HG03575 (cell line): ENCODE data around the gene ADARB2.

ENCODE experiments used
- ATAC-seq: cut with Tn5 transposase; IDR thresholded peaks from one replicate; pipeline ENCODE4 v1.9.1; 2021; ENCODE audit not compliant: unreplicated experiment, insufficient number of reproducible peaks, low FRiP score; ENCODE audit errors: extremely low read depth

Gene ADARB2

DNA sequence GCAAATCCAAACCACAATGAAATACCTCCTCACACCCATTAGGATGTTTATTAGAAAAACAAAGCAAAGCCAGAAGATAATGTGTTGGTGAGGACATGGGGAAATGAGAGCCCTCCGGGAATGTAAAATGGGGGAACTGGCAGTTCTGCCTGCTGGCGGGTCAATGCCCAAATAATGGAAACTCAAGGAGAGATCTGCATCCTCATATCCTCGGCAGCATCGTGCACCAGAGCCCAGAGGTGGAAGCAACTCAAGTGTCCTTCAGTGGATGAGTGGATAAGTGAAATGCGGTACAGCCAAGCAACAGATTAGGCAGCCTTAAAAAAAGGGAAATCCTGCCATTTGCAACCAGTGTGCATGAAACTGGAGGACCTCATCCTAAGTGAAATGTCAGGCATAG is 356.0 kb downstream of the ADARB2 start:
- ATAC-seq: no peak

DNA sequence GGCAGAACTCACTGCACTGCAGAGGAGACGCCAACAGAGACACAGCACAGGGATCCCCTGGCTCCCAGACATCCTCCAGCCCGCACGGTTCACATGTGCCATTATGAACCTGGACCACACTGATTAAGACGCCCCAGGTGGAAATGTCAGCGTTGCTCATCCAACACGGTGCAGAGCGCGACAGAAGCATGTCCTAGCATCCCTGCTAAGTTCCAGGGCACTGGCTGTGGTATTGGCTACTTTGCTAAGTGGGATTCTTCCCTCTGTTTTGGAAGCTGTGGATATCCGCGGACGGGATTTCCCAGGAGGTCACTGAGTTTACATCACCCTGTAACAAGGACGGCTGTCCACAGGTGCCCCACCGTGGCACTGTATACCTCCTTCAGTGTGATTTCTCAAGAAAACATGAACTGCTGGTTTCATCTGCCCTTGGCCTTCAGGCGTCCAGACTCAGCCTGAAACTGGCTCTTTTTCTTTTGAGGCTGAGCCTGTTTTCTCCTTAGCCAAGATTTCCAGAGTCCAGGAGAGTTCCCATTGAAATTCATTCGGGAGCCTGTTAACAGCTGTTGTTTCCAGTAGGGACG is 357.1 kb downstream of the ADARB2 start:
- no peak for ATAC-seq

DNA sequence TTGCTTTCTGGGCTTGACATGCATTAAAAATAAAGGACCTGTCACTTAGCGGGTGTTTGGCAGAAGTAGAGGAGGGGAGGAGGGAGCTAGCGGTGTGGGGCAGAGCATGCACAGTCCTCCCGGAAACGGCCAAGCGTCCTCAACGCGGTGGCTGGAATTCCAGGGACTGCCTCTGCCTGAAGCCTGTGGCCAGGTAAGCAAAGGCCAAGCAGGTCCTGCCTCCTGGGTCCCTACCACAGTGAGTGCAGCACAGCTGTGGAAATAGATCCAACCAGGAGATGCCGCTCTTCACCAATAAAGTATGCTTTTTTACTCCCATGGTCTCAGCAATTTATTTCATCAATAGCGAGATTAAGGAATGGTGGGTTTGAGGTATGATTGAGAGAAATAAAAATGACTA is 357.7 kb downstream of the ADARB2 start:
- ATAC-seq: no peak

DNA sequence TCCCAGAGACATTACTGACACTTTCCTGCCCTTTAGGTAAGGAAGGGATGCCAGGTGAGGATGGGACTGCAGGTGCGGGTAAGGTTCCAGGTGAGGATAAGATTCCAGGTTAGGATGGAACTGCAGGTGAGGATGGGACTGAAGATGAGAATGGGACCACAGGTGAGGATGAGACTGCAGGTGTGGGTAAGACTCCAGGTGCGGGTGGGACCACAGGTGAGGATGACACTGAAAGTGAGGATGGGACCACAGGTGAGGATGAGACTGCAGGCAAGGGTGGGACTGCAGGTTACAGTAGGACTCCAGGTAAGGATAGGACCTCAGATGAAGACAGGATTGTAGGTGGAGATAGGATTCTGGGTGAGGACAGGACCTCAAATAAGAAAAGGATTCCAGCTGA is 358.9 kb downstream of the ADARB2 start:
- ATAC-seq: no peak

DNA sequence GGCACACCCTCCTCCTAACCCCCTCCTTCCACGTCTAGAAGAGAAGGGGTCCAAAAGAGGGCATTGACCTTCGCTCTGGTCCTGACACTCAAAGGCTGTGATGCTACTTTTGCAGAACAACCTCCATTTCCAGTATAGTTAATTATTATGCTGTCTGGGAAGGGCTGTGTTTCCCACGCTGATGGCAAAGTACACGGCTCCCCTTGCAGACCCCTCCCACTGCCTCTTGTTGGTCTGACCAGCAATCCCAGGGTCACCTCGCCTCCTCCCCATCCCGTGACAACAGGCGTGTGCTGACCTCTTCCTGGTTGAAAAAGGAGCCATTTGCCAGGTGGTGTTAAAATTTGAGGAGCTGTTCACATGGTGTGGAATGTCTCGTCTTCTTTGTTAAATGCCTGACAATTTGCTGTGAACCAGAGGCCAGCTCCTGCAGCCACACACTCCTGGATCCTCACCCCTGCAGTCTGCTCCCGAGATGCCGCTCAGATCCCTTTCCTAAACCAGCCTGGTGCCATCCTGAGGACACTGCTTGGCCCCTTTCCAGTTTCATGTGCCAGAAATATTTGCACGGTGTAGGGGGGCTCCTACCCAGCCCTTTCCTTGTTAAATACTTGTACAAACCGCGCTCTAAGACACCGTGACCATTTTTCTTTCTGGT is 359.5 kb downstream of the ADARB2 start:
- ATAC-seq: no peak

DNA sequence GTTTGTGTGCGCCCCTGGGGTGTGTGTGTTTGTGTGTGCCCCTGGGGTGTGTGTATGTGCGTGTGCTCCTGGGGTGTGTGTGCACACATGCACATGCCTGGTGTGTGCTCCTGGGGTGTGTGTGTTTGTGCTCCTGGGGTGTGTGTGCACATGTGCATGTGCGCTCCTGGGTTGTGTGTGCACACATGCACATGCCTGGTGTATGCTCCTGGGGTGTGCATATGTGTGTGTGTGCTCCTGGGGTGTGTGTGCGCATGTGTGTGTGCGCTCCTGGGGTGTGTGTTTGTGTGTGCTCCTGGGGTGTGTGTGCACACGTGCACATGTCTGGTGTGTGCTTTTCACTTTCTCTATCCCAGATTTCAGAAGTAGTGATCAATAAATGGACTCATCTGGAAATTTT is 360.1 kb downstream of the ADARB2 start:
- ATAC-seq: no peak

DNA sequence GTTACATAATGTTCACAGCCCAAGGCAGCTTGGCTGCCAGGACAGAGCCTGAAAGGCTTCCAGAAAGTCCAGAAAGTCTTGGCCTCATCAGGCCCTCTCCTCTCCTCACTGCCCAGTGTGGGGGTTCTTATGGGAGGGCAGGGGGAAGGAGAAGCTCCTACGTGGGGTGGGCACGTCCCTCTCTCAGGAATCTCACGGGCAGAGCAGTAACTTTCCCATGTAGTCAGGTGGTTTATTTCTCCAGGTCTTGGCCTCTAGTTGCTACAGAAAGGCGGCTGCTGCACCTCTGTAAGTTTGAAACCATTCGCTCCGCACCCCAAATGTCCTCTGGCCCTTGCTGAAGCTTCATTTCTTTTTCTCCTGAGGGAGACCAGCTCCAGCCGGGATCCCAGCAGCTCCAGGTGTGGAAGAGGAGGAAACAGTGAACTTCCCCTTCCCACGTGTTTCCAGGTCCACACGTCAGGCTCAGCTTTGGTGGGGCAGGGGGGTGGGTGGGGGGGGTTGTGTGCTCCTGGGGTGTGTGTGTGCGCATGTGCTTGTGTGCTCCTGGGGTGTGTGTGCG is 360.9 kb downstream of the ADARB2 start:
- no peak for ATAC-seq

DNA sequence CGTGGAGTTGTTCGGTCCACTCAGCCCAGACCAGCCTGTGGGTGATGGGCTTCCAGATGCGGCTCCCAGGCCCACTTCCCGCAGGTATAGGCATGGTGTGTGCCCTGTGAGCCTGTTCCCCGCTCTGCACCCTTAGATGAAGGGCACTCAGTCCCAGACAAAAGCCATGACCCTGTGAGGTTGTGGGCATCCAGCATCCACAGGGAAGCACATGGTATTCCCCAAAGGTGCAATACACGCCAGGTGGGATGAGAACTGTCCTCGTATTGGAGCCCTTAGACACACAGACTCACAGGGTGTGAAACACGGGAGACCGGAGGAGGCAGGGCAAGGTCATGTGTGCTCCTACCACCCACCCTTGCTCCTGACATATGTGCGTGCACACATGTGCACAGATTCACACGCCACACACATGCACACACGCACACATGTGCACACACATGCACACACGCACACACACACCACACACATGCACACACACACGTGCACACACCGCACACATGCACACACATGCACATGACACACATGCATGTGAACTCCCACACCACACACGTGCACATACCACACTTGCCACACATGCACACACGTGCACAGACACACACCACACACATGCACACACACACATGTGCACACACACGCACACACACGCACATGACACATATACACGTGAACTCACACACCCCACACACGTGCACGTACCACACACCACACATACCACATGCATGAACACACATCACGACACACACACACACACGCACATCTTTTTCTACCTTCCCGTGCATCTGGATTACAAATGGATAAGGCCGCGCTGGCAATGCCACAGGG is 361.8 kb downstream of the ADARB2 start:
- ATAC-seq: no peak

DNA sequence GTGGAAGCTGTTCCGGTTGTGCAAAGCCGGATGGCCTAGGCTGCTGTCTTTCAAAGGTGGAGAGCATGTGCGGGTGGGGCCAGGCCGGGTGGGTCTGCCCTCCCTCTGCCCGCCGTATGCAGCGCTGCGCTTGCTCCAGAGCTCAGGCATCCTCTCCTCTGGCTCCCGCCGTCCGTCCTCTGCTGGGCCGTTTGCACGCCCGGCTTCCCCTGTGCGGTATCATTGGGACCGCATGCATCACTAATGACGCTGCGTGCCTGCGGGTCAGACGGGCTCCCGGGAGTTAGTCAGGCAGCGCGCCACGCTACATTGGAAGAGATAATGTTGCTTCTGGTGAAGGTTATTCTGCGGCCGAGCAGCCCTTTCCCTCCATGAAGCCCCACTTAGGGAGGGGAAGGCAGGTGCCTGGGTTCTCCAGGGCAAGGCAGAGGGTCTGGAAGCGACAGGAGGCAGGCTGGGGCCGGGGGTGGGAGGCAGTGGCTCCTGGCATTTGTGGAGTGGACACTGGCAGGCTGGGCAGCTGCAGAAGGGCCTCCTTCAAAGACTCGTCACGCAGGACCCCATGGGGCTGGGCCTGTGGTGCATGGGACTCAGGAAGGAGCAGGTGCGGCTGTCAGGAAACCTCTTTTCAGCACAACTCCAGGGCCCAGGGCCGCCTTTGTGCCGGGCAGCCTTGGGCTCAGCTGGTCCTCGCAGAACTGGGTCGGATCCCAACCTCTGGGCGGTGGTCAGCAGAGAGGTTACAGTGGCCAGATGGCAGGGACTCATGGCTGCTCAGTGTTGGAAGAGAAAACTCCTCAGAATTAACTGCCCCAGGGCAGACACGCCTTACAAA is 362.6 kb downstream of the ADARB2 start:
- ATAC-seq: no peak

DNA sequence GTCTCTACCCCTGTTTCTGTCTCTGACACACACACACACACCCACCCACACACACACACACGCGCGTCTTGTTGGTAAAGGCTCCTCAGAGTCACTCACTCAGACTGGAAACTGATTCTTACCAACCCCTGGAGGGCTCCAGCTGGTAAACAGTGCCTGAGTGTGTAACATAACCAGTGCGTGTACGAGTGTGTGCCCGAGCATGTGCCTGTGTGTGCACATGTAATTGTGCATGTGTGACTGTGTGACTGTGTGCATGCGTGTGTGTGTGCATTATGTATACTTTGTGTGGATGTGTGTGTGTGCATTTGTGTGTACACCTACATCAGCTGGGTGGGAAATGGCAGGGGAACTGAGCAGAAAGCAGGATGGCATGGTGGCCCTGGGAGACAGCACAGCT is 364.0 kb downstream of the ADARB2 start:
- ATAC-seq: no peak

DNA sequence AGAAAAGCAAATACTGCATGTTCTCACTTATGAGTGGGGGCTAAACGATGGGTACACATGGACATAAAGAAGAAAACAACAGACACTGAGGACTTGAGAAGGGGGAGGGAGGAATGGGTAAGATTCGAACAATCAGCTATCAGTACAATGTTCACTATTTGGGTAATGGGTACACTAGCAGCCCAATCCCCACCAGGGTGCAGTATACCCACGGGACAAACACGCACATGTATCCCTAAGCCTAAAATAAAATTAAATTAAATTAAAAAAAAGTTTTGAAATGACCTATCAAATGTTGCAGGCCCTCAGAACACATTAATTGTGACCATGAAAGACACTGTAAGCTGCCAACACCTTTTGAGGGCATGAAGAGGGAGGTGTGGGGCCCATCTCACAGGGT is 365.1 kb downstream of the ADARB2 start:
- ATAC-seq: no peak

DNA sequence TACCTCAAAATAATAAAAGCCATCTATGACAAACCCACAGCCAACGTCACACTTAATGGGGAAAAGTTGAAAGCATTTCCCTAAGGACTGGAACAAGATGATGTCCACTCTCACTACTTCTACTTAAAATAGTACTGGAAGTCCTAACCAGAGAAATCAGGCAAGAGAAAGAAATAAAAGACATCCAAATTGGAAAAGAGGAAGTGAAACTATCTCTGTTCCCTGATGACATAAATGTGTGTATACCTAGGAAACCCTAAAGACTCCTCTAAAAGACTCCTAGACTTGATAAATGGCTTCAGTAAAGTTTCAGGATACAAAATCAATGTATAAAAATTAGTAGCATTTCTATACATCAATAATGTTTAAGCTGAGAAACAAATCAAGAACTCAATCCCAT is 367.0 kb downstream of the ADARB2 start:
- no peak for ATAC-seq

DNA sequence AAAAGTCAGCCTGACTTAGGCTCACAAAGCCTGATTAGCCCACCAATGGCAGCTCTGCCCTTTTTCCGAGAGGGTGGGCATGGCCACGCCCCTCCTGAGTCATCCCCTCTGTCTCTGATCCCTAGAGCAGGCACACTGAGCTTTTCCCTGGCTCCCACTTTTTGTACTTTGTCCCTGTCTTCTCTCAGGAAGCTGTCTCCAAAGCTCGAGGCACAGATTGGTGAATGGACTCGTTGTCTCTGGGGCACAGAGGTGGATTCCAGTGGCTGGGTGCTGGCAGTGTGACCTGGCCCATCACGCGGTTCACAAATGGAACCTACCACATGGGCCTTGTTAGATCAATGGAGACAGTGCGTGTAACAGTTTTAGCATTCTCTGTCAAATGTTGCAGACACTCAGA is 367.7 kb downstream of the ADARB2 start:
- no peak for ATAC-seq

DNA sequence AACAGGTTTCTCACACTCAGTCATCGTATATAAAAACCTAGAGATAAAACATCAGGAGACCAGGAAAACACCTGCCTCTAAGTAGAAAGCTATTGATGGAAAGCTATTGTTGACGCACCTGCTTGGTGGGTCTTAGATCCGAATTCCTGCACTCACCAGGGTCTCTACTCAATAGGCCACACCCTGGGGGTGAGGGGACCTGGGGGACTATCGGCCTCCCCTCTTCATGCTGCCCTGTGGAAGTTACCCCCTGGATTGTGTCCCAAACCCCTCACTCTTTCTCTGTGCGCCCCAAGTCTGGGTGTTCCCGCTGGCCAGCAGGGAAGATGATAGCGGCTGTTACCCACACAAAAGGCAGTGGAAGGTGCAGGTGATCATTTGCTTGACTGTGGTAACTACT is 368.1 kb downstream of the ADARB2 start:
- ATAC-seq: no peak

DNA sequence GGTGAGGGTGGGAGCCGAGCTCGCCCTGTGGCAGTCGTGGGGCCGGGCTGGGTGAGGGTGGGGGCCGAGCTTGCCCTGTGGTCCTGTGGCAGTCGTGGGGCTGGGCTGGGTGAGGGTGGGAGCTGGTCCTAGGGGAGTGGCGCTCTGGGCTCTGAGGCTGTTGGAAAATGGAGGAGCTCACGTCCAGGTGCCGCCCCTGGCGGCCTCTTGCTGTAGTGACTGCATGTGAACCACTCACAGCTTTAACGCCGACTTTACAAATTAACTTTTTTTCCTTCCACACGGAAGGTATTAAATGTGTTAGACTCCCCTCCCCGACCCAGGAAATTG is 368.5 kb downstream of the ADARB2 start:
- ATAC-seq: no peak

DNA sequence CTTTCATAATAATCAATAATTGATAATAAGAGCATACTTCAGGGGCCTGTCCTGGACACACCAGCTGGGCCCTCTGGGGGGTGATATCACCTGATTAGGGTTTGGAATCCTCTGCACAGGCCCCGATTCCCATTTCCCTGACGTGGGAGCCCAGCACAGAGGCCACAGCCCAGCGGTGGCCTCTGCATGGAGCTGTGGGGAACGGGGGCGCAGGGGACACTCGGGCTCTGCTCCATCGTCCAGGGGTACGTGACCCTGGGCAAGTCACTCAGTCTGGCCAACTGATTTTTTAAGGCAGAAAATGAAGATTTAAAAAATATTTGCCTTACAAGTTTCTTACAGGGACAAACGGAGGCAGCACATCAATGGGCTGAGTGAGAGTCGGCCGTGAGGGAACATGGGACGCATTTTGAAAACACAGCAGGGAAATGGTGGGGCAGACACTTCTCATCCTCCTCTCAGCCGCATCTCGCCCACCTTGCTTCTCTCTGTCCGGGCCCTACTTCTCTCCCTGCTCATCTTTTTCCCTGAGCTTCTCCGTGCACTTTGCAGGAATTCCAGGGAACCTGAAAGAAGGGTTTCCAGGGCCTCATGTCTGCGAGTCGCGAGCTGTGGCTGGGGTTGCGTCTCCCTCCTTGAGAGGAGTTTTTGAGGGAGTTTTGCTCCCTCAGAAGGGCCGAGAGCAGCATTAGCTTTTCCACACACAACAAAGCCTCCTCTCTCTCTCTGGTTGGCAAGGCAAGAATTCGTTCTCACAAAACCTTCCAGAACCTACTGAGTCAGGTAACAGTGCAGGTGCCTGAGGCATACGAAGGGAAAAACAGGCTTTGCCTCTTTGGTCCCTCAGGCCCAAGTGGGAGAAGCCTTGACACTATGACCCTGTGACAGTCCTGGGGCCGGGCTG is 369.1 kb downstream of the ADARB2 start:
- ATAC-seq: no peak

DNA sequence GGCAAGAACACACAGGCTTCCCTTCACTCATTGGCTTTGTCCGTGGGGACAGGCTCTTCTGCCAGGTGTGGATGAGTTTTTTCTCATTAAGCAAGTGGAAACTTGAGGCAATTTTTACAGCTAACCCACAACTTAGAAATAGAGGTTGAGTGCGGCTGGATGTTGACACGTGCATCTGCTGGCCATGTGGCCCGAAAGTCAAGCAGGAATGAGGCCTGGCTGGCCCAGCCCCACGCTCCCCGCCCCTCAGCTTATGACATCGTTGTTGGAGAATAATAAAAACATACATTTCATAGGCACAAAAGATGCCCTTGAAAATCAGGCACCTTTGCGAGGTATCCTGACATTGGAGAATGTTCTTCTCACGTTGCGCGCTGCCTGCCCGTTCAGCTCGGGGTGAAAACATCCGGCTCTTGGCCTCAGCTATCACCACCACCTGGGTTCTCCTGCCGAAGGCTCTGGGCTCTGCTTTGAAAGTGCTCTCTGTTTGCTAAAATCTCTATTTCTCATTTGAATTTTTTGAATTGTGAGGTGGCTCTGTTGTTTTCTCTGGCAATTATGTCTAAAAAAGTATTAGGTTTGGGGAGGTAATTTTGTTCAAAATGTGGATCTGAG is 370.4 kb downstream of the ADARB2 start:
- no peak for ATAC-seq

DNA sequence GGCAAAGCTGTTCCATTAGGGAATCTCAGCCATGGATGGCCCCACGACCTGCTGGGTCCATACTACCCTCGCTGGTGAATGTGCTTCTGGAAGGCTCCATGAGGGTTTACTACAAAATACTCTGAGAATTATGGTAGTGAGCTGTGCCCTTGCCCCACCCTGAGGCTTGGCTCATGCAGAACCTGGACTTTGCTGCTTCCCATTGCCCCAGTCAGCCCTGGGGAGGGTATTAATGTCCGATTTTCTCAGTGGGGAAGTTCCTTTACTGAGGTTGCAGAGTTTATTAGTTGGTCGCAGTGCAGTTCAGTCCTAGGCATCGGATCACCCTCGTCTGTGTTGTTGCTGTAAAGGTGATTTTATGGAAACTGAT is 371.0 kb downstream of the ADARB2 start:
- no peak for ATAC-seq
